Glutamatergic neuron (in vitro differentiated cells): ENCODE measurements around the gene GMEB2. TPM values are rescaled to one million over a fixed set of nuclear protein-coding genes. Genes with fewer than 3 reads are reported as not detected.
"Not testable (repeated sequence)": the region's sequence is repeated elsewhere in the genome, so short reads cannot be mapped to it uniquely, and the experiment has no call there.

Source experiments
- DNase-seq: peaks from one replicate; pipeline ENCODE4 v3.0.0; 2022
- H3K27ac Mint-ChIP-seq: one replicate; pipeline ENCODE4 v1.8.0; 2020; ENCODE audit warnings: mild to moderate bottlenecking, mixed read lengths, inconsistent platforms; ENCODE audit not compliant: unreplicated experiment
- H3K27me3 Mint-ChIP-seq: one replicate; pipeline ENCODE4 v1.8.0; 2020; ENCODE audit warnings: mild to moderate bottlenecking, moderate library complexity, mixed read lengths, inconsistent platforms; ENCODE audit not compliant: unreplicated experiment
- H3K36me3 Mint-ChIP-seq: one replicate; pipeline ENCODE4 v1.8.0; 2020; ENCODE audit warnings: mild to moderate bottlenecking, mixed read lengths, inconsistent platforms; ENCODE audit not compliant: unreplicated experiment
- H3K4me1 Mint-ChIP-seq: one replicate; pipeline ENCODE4 v1.8.0; 2020; ENCODE audit warnings: mild to moderate bottlenecking, low read depth, mixed read lengths, inconsistent platforms; ENCODE audit not compliant: unreplicated experiment
- H3K4me3 Mint-ChIP-seq: one replicate; pipeline ENCODE4 v1.8.0; 2020; ENCODE audit warnings: mild to moderate bottlenecking, mixed read lengths, inconsistent platforms; ENCODE audit not compliant: unreplicated experiment
- H3K9me3 Mint-ChIP-seq: one replicate; pipeline ENCODE4 v1.8.0; 2020; ENCODE audit warnings: mild to moderate bottlenecking, moderate library complexity, mixed read lengths, inconsistent platforms; ENCODE audit not compliant: unreplicated experiment
- CTCF ChIP-seq: fragments of 200-600 bp; sonication (generic); IDR thresholded peaks from one replicate; pipeline ENCODE4 v1.5.0; 2021; ENCODE audit not compliant: partially characterized antibody, unreplicated experiment
- total RNA-seq: library from RNA; stranded (reverse); fragmentation: NEBNext Ultra II Directional; extraction: Animal tissue kit (Norgen Biotek cat#: 25700); gene quantifications from one replicate; pipeline ENCODE4 v1.2.1, GENCODE V29; 2021; ENCODE audit not compliant: unreplicated experiment

The GMEB2 gene
- total RNA-seq, 1 donor from 2014 or later: 12.8 TPM

- no peak for TF ChIP-seq CTCF
- Mint-ChIP-seq H3K27me3 (peaks cover 3% of the 10 kb centered on the region), H3K4me1 (no peaks in the 10 kb centered on the region), H3K9me3 (peaks cover 5% of the 10 kb centered on the region), H3K27ac (no peak overlapping the region), H3K36me3 (no peaks in the 10 kb centered on the region), H3K4me3 (no peak overlapping the region)
- DNase-seq: no peak
Measured at GRCh38 chr20:63560333-63560805, 66.5 kb downstream of the GMEB2 start.

- not testable (repeated sequence) for H3K4me3 Mint-ChIP-seq, H3K9me3 Mint-ChIP-seq, H3K27ac Mint-ChIP-seq, DNase-seq, H3K36me3 Mint-ChIP-seq, H3K27me3 Mint-ChIP-seq, H3K4me1 Mint-ChIP-seq
Measured at GRCh38 chr20:63559485-63560332, 67.2 kb downstream of the GMEB2 start.

- Mint-ChIP-seq H3K27ac (no peak overlapping the region), H3K9me3 (peaks cover 5% of the 10 kb centered on the region), H3K4me3 (no peak overlapping the region), H3K36me3 (no peaks in the 10 kb centered on the region), H3K4me1 (no peaks in the 10 kb centered on the region), H3K27me3 (peaks cover 3% of the 10 kb centered on the region)
- no peak for TF ChIP-seq CTCF
- DNase-seq: no peak
Measured at GRCh38 chr20:63558804-63559484, 68.0 kb downstream of the GMEB2 start.

- peaks cover 3% of the 10 kb centered on the region for H3K27me3 Mint-ChIP-seq
- no peak for DNase-seq
- TF ChIP-seq CTCF: no peak
- no peak overlapping the region for H3K4me3 Mint-ChIP-seq
- H3K4me1 Mint-ChIP-seq: no peaks in the 10 kb centered on the region
- H3K36me3 Mint-ChIP-seq: no peaks in the 10 kb centered on the region
- peak overlapping the region; percentile 35 for H3K27ac Mint-ChIP-seq
- H3K9me3 Mint-ChIP-seq: peaks cover 5% of the 10 kb centered on the region
Measured at GRCh38 chr20:63557481-63557891, 69.4 kb downstream of the GMEB2 start.

GRCh38 chr20:63556873-63557478, 69.9 kb downstream of the GMEB2 start:
- no peaks in the 10 kb centered on the region for H3K36me3 Mint-ChIP-seq
- no peaks in the 10 kb centered on the region for H3K4me1 Mint-ChIP-seq

More at GRCh38 chr20:63556873-63557478, 69.9 kb downstream of the GMEB2 start:
- Mint-ChIP-seq H3K27ac (peak overlapping the region; percentile 35), H3K27me3 (peaks cover 3% of the 10 kb centered on the region), H3K4me3 (no peak overlapping the region), H3K9me3 (peaks cover 5% of the 10 kb centered on the region)
- no peak for DNase-seq
- TF ChIP-seq CTCF: no peak
